Glomerular endothelial cell (primary cell): ENCODE measurements around the gene TCF7L2. TPM values are rescaled to one million over a fixed set of nuclear protein-coding genes. Genes with fewer than 3 reads are reported as not detected.

ENCODE experiments used
- DNase-seq: peaks from one replicate; pipeline ENCODE4 v3.0.0-alpha.2; 2011; ENCODE audit warnings: low read depth, low spot score; ENCODE audit errors: extremely low read depth
- total RNA-seq: library from RNA; depleted of rRNA; stranded (reverse); fragments of >200 nt; gene quantifications from 2 replicates; pipeline ENCODE4 v1.2.3, GENCODE V29; 2015

TCF7L2 gene
- total RNA-seq, 1 donor from 2014 or later, result 15.5 TPM

DNA sequence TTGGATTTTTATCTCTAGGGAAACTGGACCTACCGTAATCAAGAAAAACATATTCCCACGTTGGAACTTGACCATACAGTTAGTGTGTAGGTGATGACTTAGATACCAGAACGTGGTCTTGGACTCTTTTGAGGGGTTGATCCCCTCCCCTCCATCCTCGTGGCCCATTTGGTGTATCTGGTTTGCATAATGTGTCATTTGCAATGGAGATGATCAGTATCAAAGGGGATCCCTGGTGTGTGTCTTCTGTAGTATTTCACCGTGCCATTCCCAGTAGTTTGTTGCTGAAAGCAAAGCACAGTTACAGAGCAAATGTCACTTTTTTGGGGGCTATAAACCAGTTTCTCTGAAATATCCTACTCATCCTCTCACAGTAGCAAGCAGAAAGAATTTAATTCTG, 217.7 kb downstream of the TCF7L2 start:
- no peak for DNase-seq

DNA sequence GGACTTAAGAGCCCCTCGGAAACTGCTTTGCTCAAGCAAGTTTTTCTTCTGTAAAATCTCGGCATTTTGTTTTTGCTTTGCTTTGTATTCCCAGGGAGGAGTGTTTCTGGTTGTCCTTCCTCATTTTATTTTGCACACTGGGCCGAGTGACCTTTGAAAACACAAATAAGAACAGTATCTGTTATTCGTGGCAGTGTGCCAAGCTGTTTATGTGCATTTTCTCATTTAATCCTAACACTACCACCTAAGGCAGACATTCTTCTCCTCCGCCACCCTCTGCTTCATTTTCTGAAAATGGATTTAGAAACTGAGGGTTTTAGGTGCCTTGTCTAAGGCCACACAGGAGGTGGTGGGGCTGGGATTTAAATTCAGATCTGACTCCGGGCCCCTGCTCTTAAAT, 218.5 kb downstream of the TCF7L2 start:
- no peak for DNase-seq

DNA sequence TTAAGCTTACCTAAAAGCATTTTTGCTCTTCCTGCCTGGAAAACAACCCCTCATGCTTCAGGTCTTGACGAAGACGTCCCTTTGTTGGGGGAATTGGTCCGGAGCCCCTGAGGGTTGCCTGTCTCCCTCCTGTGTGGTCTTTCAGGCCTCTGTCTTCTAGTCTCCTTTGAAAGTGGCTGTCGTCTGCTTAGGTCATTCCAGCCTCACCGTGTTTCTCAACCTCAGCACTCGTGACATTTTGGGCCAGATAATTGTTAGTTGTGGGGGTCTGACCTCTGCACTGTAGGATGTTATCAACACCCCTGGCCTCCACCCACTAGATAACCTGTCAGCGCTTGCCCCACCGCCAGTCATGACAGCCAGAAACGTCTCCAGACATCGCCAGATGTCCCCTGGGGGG, 219.1 kb downstream of the TCF7L2 start:
- no peak for DNase-seq

DNA sequence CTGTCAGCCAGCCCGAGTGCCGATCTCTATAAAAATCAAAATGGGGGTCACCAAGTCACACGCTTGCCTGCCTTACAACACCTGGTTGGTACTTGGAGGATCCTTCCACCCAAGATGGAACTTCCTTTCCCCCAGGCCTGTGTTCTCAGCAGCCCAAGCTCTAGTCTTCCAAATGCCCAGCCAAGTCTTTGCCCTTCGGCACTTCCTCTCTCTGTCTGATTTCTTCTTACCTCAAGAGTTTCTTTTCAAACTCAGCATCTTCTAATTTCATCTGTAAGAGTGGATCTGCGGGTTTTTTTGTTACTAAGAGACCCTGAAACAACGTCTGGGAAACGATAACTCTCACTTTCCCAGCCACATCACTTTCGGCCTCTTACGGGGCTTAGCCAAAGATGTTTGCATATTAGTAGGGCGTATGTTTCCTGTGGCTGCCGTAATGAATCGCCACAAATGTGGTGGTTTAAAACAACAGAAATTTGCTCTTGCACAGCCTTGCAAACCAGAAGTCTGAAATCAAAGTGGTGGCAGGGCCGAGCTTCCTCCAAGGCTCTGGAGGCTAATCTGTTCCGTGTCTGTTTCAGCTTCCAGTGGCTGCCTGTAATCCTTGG, 219.9 kb downstream of the TCF7L2 start:
- DNase-seq, result no peak

DNA sequence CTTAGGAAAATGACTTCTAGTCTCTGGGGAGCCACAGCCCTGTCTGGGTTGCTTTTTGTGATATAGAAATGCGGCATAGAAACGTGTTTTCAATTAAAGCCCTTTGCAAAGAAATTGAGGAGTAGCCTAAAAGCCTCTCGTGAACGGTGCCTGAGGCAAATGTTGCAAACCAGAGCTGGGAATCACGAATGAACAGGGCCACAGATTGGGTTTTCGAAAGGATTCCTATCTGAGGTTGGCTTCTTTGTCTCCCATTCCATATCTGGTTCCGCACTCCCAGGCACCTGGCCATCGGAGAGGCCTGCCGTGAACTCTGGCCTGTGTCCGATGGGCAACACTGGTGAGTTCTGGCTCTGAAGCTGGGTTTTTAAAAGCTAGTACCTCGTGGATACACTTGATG, 221.6 kb downstream of the TCF7L2 start:
- DNase-seq, result no peak

DNA sequence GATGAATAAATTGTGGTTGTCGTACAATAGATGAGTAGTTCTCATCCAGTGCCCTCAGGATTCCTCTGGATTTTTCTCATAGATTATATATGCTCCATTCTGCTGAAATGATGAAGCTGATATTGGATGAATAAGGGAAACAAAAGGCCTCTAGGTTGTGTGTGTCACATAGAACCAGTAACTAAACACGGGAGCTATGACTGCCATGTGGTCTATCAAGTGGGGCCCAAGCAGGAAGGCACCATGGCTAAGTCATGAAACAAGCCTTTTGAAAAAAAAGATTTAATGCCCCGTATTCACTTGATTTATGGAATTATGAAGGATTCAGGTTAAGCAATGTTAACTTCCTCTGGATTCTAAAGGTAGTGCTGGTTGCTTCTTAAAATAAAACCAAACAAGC, 225.1 kb downstream of the TCF7L2 start:
- DNase-seq, result no peak

DNA sequence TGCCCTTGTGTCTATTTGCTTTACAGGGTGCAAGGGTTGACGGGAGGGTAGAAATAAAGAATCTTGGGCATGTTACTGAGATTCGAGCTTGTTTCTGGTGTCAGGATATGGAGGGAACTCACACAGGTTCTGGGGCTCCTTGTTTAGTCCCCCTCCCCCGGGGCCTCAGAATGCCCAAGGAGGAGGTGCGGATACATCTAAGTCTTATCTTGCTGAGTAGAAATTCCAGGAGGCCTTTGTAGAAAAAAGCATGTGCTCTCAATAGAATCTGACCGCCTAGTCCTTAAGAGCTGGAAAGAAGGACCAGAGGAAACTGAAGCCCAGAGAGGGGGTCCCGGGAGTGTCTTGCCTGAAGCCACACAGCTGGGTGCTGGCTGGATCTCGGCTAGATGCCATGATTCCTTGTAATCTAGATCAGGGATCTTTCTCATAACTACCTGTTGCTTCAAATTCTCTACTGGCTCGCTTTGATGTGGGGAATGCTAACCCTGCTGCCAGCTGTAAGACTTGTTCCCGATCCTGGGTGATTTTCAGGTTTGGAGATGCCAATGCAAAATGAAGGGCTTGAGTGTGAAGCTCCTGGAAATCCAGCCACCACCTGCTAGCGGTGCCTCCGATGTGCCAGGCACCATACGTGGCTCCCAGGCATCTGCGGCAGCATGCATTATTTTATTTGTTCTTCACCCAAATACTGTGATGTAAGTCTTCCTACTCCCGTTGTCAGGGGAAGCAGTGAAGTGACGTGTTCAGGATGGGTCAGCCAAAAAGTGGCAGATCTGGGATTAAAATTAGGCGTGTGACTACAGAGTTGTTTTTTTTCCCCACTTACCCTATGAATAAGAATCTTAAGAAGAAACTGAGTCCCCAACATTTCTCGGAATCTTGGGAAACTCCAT, 226.0 kb downstream of the TCF7L2 start:
- DNase-seq, result no peak

DNA sequence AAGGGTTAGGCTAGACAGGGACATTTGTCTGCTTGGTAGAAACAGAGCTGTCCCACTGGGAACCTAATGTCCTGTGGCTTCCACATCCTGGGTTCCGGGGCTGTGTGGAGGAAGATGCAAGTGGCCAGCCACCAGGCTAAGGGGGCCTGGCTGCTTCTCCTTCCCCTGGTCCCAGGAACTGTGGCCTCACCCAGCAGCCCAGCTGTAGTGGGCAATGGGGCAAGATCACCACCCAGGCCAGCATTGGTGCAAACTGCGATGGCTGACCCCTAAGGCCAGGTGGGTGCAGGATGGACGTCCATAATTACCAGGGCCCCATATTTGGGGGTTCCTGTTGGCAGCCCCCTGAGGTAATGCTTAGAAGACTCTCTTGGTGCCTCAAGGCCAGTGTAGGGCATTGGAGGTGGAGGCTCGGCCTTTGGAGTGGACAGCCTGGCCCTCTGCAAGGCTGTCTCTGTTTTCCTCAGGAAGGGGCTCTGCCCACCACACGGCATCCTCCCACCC, 226.7 kb downstream of the TCF7L2 start:
- no peak for DNase-seq

DNA sequence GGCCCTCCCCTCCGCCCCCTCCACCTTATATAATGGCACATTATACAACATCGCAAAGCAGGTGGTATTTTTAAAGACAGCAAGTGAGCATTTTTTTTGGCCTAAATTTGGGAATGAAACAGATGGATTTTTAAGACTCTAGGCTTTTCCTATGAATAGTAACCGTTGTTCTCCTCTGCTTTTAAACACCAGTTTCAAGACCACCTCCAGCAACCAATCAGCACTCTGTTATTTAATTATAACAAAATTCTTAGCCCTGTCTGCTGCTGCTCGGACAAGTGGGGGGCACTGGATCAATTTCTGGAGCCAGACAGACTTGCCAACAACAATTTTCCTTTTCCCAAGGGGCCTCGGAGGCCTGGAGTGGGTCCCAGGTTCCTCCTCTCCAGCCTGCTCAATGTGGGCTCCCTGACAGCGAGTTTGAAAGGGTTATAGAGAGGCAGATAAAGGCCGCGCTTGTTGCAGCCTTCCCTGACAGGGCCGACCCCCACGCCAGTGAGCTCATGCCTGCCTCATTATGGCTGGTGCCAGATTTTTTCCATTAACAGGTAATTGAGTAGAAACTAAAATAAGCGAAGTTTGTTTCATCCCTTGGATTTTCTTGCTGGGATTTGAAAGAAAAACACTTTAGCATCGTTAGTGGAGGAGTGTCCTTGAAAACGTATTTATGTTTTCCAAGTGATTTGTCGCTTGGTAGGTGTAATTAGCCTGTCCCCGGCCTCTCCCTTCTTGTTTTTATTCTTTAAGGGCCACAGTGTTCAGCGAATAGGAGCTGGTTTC, 227.3 kb downstream of the TCF7L2 start:
- no peak for DNase-seq

DNA sequence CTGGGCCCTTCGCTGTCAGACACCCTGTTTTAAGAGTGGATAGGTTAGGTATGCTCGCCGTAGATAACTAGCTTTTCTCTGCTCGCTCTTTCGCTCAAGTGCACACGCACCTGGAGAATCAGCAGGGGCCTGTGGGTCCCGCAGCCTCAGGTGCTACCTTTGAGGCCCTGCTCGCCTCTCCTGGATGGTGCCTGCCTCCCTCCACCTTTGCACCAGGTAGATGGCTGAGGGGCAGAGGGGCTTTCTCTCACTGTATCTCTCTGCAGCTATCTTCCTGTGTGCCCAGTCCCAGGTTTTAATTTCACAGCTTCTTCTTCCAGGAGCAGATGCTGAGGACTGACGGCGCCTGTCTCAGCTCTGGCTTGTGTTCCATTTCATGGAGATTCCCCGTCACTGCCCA, 227.9 kb downstream of the TCF7L2 start:
- DNase-seq, result no peak

DNA sequence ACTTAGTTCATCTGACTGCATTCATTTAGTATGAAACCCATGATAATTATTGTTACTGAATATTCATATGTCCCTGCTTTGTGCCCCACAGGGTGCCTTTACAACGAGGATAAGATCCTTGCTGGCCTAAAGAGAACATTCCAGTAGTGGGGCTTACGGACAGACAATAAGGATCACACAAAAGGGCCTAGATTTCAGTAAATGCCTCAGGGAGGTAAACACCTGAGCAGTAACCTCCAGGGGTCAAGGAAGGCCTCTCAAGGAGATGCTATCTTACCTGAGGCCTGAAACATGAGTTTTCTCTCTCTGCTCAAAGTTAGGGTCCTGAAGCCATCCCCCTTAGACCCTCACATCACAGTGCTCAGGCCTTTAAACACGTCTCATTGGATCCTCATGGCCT, 228.7 kb downstream of the TCF7L2 start:
- DNase-seq, result no peak

DNA sequence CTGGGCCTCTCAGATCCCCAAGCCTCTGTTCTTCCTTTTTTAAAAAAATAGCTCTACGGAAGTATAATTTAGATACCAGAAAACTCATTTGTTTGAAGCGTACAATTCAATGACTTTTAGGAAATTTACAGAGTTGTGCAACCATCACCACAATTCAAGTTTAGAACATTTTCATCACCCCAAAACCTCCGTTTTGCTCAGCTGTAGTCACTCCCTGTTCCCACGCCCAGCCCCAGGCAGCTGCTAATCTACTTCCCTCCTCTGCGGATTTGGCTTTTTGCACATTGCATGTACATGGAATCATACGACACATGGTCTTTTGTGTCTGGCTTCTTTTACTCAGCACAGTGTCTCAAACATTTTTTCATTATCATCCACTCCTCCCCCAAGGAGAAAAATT, 229.2 kb downstream of the TCF7L2 start:
- no peak for DNase-seq

DNA sequence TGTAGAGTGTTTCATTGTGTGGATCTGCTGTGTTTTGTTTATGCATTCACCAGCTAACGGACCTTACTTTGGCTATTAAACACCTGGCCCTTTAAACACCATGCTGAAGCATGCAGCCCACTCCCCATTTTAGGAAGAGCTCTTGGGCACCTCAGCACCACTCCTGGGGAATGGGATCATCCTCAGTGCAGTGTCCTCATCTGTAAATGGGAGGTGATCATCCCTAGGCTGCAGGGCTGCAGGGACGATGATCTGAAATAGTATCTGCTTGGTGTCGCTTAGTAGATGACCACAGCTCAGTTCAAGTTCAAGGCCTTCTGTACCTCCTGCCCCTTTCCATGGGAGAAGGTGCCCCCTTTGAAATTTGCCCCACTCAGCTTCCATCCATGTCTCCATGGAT, 229.9 kb downstream of the TCF7L2 start:
- DNase-seq, result no peak

DNA sequence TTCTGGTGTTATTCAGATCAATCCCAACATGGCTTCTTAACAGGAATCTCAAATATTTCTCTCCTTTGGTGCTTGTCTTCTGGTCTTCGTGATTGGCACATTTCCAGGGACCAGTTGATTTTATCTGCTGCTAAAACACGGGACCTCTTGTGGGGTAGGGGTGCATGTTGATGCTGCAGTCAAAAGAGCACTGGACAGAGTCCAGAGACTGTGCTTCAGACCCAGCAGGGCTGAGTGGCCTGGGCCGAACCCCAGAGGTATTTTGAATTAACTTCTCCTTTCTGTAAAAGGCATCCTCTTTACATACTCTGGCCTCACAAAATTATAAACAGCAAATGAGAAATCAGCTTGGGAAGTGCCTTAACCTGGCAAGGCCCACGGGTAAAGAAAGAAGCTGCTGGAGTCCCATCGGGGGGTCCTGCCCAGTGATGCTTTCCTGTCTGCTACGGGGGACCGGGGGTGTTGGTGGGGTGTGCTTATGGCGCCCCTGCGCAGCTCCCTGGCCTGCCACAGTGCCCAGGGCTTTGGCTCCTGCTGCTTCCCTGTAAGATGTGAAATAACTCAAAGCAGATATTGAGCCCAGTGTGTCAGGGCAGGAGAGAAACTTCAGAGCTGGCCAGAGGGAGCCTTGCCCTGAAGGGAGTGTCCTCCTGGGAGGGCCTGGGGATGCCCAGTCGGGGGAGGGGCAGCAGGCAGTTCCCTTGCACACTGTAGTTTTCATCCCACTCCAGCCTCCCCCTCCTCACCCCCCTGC, 230.5 kb downstream of the TCF7L2 start:
- no peak for DNase-seq

DNA sequence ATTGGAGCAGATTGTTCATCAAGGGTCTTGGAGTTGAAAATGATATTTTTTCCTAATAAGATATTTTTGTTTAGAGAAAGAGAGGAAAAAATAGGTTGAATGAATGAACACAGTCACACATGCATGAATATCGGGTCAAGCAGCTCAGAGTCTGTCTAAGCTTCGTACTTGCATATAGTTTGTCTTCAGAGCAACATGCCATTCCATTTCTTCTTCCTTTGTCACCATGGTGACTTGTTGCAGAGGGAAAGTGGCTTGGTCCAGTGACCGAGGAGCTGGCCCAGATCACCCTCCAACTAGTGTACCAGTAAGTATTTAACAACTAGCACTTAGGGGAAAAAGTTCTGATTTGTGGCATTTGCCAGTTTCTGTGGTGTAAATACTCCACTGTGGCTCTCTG, 232.1 kb downstream of the TCF7L2 start:
- no peak for DNase-seq

DNA sequence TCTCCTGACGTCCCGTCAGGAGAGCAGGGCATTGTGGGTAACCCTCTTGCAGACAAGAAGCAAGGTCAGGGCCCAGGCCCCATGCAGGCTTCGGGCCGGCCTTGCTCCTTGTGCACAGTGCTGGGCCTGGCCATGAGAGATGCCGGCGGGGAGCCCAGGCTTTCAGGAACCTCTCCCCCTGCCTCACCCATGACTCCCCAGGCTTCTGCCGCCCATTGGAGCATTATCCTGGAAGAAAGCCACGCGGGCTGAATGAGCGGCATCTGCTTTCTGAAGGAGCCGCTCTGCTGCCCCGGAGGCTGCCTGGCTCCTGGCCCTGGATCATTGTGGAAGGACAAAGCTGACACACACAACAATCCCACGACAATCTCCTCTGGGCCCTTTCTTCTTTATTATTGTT, 233.5 kb downstream of the TCF7L2 start:
- DNase-seq, result no peak

DNA sequence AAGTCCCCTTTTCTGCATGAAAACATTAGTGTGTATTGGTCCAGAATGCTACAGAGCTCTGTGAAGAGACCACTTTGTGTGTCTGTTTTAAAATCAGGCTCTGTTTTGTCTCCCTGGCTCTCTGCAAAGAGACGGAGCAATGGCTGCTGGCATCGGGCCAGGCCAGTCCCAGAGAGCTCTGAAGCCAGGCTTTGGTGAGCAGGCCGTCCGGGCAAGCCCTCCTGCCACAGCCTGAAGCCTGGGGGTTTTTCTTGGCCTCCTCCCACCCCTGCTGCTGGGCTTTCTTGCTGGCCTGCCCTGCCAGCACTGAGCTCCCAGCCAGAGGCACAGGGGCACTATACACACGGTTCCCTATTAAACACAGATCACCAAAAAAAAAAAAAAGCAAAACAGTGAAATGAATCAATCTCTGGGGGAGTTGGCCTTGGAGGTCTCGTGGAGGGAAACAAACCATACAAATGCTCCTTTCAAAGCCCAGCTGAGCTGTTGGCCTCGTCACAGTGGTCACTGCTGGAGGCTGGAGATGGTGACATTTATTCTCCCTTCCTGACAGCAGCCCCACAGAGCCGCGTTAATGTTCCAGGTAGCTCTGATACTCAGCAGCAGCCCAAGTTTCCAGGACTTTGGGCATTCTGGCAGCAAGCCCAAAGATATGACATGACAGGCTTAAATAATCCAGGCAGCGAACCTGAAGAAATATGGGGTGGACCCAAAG, 237.2 kb downstream of the TCF7L2 start:
- no peak for DNase-seq

DNA sequence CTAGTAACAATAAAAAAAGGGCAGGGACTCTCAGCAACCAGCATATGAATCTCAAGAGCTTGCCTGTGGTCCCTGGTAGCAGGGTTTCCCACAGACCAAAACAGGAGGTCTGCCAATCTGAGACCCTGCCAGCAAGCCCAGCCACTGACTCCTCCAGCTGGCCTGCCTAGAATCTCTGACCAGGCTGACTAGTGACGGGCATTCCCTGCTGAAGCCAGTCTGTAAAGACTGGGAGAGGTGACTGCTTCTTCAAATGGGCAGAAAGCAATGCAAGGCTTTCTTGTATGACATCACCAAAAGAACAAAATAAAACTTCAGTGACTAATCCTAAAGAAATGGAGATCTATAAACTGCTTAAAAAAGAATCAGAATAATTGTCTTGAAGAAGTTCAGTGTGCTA, 249.4 kb downstream of the TCF7L2 start:
- DNase-seq, result no peak

DNA sequence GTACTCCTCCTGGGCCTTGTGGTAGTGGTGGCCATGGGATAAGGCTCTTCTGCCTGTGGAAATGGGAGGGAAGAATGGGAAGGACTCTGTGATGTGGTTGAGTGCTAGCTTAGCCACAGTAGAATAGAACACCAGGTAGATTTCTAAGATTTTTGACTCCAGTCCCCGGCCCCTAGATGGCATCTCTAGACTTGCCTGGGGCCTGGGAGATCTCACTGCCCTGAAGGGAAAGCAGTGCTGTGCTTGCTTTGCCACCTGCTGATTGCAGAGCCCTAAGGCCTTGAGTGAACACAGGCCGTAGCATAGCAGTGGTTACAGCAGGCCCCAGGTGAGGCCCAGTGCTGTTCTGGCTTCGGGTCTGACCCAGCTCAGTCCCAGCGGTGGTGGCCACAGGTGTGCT, 252.0 kb downstream of the TCF7L2 start:
- no peak for DNase-seq

DNA sequence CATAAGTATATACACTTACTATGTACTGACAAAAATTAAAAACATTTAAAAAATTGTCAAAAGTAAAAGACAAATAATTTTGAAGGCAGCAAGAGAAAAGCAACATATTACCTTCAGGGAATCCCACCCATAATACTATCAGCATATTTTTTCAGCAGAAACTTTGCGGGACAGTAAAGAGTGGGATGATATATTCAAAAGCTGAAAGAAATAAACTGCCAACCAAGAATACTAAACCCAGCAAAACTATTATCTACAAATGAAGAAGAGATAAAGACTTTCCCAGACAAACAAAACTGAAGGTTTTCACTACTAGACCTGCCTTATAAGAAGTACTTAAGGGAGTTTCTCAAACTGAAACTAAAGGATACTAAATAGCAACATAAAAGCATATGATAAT, 257.9 kb downstream of the TCF7L2 start:
- no peak for DNase-seq
